Renal pelvis (tissue), 4 donors: ENCODE data around the gene SHANK1. TPM values are rescaled to one million over a fixed set of nuclear protein-coding genes. Genes with fewer than 3 reads are reported as not detected.

Experiments
- DNase-seq: peaks from one replicate; pipeline ENCODE4 v3.0.0-alpha.2; 2013
- polyA plus RNA-seq, 3 donors: library from polyadenylated mRNA; unstranded; fragments of 120-200 nt; gene quantifications; one replicate each; pipeline ENCODE4 v1.2.1, GENCODE V29; 2013; ENCODE audit not compliant: insufficient read length in 3 of 3

Gene SHANK1
- polyA plus RNA-seq, 3 donors: 4.9 to 7.6 (median 6.5) TPM

DNA sequence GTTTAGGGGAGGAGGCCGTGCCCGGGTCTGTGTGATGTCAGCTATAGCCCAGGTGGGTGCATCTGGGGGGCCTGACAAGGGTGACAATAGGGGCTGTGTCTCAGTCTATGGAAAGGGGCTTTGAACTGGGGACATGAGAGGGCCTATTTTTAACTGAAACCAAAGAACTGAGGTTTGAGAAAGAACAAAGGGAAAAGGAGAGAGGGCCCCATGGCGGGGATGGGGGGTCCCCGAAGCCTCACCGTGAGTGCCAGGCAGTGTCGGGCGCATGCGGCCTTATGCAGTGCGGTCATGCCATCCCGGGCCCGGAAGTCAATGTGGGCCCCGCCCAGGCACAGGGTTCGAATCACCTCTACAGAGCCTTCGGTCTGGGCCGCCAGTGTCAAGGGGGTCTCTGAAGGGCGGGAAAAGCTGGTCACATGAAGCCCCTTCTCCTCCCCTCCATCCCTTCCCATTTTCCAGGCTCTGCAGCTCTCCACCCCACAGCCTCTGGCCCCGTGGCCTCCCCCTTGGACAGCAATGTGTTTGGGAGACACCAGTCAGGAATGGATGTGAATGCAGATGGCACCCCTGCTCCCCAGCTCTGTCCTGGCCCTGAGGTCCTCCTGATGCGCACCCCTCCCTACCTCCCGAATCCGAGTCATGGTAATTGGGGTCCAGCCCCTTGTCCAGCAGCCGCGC lies 5.9 kb downstream of the SHANK1 start:
- DNase-seq: no peak

GRCh38 chr19:50712833-50713232 lies 6.8 kb downstream of the SHANK1 start:
- no peak for DNase-seq

DNA sequence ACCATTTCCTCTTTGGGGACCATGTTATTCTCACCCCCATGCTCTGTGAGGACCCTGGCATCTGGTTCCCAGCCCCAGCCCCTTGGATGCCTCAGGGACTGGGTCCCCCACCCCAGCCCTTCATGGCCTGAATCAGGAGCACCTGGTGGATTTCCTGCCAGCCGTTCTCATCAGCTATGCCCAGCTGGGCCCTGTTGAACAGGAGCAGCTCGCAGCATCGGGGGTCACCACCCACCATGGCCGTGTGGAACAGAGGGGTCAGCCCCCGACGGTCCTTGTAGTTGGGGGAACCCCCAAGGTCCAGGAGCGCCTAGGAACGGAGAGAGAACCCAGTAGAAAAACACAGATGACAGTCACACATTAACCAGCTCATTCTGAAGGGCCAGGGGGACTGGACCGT lies 7.8 kb downstream of the SHANK1 start:
- DNase-seq: no peak

DNA sequence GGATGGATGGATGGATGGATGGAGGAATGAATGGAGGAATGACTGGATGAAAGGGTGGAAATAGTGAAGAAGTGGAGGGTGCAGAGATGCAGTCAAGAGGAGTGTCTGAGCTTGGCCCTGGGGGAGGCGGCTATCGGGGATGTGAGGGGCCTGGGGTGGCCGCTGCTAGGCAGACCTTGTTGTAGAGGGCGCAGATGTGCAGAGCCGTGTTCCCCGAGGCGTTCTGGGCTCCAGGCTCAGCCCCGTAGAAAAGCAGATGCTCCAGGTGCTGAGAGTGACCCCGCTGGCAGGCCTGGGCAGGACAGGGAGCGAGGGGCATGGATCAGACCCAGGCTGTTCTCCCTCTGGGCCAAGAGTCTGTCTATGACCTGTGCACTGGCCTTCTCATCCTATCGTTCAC lies 8.4 kb downstream of the SHANK1 start:
- no peak for DNase-seq

GRCh38 chr19:50710612-50711011 lies 9.0 kb downstream of the SHANK1 start:
- no peak for DNase-seq

GRCh38 chr19:50710094-50710493 lies 9.5 kb downstream of the SHANK1 start:
- DNase-seq: no peak

- no peak for DNase-seq
These were observed 11.3 kb downstream of the SHANK1 start for GRCh38 chr19:50708179-50708879.

DNA sequence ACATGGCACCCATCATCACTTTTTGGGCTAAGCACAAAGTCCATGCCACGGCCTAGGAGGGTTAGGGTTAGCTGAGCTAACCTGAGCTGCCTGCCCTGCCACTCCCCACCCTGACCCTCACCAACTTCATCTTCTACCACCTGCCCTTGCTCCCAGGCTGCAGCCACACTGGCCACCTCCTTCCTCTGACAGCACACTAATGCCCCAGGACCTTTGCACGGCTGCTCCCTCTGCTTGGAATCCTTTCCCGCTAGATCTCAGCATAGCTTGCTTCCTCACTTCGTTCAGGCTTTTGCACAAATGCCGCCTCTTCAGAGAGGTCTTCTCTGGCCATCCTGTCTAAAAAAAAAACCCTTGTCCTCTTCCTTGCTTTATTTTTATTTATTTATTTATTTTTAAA lies 13.2 kb downstream of the SHANK1 start:
- DNase-seq: no peak

- no peak for DNase-seq
These were observed 14.1 kb downstream of the SHANK1 start for GRCh38 chr19:50705422-50706019.

DNA sequence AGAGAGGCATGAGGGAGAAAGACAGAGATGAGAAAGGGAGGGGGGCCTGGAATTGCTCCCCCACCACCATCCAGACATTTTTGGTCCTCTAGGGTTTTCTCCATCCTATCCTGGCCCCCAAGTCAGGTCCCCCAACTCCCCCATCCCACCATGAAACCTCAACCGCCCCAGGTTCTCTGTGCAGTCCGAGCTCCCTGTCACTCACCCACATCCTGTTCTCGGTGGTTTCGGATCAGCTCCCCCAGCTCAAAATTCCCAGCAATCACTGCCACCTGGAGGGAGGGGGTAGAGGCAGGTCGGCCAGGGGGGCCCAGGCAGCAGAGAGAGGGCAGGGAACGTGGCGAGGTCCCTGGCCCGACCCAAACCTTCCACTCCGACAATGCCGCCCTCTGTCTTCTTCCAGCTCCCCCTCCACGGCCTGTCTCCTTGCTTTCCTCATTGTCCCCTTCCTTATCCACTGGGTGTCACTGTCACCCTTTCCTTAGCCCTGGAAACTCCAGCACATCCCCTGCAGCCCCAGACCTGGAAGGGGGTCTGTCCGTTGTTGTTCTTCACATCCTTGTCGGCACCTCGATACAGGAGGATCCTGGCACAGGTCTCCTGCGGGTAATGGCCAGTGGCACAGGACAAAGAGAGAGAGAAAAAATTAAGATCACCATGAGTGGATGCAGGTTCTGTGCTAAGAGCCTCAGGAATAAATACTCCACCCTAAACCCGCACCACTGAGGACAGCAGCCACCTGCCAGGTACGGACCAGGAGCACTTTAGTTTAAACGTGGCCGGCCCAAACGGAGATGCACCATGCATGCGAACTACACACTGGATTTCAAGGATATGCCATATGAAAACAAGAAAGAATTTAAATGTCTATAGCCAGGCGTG lies 15.4 kb downstream of the SHANK1 start:
- no peak for DNase-seq

GRCh38 chr19:50702871-50703829 lies 16.5 kb downstream of the SHANK1 start:
- DNase-seq: no peak

DNA sequence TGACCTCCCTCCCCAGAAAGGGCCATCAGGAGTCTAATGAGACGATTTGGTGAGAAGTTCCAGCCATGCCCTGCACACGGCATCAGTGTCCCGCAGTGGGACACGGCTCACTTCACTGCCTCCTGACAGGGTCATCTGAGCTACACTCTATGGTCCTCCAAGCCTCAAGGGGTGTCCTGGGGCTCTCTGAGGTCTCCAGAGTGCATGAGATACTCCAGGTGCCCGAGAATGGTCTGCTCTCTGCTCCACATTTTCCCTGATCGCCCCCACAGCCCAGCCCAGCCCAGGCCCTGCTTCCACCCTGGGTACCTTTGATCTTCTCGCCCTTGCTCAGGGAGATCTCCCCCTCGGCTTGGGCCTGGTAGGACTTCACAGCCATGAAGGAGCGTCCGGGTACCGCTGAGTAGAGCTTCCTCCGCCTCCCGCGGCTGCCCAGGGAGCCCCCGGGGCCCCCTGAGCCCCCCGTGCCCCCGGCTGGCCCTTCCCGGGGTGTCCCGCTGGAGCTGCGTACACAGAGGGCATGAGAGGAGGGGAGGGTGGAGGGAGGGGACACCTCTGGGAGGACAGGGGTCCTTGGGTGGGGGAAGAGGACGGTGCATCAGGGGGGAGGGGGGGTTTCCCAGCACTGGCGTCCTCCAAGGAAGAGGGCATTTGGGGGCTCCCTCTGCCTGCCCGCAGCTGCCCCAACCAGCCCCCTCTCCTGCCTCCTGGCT lies 17.3 kb downstream of the SHANK1 start:
- DNase-seq: no peak

DNA sequence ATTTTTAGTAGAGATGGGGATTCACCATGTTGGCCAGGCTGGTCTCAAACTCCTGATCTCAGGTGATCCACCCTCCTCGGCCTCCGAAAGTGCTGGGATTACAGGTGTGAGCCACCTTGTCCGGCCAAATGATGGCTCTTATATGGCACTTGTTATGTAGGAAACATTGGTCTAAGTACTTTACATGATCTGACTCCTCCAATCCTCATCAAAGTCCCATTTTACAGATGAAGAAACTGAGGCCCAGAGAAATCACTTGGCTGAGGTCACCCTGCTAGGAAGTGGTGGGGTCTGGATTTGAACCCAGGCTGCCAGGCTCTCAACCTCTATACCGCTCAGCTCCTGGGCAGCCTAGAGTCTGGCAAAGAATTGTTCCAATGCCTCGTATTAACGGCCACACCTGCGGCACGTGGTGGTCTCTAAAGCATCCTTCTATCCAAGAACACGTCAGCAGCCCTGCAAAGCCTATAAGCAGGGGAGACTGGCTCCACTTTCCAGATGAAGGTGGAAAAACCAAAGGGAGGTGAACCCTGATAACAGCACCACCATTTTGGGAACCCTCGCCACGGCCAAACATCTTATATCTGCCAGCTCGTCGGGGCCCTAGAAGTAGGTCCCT lies 18.1 kb downstream of the SHANK1 start:
- DNase-seq: no peak

DNA sequence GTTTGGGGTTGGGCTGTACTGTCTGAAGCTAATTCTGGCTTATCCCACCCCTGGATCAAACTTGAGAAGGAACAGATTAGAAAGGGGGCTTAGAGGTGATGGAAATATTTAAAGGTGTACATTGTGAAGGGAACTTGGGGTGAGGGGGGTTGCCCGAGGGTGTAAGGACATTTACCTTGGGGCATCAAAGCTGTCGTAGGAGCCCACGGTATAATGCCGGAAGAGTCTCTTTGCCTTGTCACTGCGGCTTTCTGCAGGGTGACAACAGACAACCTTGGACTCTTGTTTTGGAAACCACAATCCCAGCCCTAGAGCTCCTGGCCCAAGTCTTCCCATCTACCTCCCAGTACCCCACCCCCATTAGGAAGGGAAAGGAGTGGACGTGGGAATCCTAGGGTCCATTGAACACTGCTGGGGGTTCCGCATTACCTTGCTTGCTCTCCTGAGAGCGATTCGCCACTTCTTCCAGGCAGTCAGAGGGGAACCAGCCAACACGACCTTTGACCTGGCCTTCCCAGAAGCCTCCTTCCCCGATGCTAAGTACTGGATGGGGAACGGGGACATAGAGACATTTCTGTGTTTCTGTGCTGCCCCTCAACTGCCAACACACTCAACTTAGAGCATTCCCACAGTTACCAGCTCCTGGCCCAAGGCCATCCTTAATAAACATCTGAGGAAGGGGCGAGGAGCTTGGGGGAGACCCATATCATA lies 22.0 kb downstream of the SHANK1 start:
- no peak for DNase-seq

DNA sequence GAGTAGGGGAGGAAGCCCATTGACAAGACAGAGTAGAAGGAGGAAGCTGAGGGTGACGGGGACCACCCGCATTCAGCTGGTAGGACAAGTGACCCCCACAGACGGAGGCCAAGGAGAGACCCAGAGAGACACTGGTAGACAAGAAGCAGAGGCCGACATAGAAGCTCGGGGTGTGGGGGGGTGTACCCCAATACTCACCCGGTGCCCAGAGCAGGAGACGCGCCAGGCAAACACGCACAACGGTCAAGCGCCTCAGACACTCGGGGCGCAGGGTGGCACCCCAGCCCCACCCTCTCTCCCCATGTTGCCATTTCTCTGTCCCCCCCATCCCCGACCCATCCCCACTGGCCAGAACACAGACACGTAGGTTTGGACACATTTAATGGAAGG lies 23.5 kb downstream of the SHANK1 start:
- DNase-seq: no peak

- DNase-seq: no peak
These were observed 24.1 kb downstream of the SHANK1 start for GRCh38 chr19:50695251-50696093.

DNA sequence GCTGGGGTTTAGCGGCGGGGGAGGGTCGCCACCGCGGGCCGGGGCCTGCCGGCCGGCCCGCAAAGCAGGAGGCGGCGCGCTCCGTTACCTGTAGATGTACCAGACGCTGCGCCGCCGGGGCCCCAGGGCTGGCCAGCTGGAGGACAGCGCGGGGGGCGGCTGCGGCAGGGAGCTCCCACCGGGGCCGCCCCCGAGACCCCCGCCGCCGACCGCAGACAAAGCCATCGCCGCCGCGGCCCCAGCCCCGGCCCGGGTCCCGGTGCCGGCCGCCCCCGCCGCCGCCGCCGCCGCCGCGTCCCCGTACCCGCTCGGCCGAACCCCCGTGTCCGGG lies 24.8 kb downstream of the SHANK1 start:
- no peak for DNase-seq
